Amygdala (tissue), 56 donors: ENCODE data around the gene OVCA2.

Source experiments
- DNase-seq, 56 donors: peaks; one replicate each; lab custom pipeline; 2025; lab: John Stamatoyannopoulos, UW

Gene OVCA2

DNA sequence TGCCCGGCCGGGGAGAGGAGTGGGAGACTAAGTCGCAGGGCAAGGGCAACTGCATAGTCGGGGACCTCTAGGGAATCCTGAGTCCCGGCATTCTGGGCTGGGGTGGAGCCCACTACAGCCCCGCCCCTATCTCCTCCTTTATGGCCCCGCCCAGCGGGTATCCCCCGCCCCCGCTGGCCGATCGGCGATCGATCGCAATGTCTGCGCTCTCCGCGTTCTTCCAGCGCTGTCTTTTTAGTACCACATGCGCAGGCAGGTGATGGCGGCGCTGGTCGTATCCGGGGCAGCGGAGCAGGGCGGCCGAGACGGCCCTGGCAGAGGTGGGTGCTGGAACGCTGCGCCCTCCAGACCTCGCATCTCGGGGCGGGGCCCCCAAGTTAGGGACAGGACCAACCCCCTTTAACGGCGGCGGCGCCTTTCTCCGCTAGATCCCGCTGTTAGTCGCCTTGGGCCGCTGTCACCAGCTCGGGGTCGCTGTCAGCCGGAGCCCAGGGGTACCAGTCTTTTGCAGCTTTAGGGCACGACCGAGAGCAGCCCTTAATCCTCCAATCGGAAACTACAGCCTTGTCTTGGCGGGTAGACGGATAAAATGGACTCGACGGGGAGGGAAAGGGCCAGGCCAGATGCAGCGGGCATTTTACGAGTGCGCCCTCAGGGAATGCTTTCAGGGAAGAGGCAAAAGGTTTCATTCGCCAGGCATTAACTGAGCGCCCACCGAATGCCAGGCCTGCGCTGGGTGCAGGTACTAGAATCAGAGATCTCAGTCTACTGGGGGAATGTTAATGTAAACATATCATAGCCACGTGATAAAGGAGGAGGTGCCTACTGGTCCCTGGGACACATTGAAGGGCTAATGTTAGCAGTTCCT, 11.7 kb upstream of the OVCA2 start, which contains the start of gene DPH1:
Gene DPH1 (plus strand): TSS at position 243 of the 868 bp plus-strand sequence. CDS start 17 bp downstream, at position 260.
- peak in 55 of 56 donors; percentile 25 to 92 (median 79) for DNase-seq

DNA sequence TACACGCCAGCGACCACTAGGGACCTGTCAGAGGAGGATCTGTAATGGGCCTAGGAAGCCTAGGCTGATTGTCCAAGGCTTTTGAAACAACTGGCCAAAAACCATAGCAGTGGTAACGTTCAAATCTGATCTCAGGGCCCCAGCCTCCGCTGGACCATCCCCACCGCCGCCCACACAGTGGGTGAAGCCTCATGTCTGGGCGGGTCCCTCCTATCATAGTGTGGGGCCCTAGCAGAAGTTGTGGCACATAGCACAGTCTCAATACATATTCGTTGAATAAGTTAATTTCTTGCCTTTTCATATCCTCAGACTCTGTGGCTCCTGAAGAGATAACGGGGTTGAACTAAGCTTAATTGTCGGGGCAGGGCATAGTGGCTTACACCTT, 11.1 kb upstream of the OVCA2 start:
- peak in 2 of 56 donors; percentile 59 to 64 for DNase-seq

DNA sequence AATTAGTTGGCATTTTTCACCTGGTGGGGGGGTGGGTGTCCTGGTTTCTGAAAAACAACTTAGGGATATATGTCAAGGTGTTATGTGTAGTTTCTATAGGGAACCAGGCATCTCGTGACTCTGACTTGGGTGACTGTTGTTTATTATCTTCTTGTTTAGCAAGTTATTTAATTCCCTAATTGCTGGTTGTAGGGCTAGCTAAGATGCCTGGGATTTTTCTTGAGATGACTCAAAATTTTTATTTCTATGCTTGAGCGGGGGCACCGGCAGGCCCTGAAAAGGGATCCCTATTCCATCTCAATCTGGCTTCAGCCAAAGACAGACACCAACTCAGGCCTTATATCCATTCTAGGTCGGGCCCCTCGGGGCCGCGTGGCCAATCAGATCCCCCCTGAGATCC, 8.7 kb upstream of the OVCA2 start:
- no peak for DNase-seq

DNA sequence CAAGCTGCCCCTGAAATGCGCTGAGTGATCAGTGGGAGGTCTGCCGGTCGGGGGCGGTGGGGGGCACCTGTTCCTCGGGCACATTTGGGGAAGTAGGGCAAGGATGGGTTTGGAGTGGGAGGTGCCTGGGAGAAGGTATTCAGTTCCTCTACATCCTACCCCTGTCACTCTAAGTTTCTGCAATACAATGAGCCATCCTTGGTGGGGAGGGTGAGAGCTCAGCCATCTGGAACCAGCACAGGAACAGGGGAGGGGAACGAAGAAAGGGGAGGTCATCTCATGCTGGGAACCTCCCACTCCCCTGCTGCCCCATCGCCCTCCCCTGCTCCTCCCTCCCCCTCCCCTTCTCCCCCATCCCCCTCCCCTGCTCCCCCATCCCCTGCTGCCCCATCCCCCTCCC, 7.7 kb upstream of the OVCA2 start:
- DNase-seq: no peak

DNA sequence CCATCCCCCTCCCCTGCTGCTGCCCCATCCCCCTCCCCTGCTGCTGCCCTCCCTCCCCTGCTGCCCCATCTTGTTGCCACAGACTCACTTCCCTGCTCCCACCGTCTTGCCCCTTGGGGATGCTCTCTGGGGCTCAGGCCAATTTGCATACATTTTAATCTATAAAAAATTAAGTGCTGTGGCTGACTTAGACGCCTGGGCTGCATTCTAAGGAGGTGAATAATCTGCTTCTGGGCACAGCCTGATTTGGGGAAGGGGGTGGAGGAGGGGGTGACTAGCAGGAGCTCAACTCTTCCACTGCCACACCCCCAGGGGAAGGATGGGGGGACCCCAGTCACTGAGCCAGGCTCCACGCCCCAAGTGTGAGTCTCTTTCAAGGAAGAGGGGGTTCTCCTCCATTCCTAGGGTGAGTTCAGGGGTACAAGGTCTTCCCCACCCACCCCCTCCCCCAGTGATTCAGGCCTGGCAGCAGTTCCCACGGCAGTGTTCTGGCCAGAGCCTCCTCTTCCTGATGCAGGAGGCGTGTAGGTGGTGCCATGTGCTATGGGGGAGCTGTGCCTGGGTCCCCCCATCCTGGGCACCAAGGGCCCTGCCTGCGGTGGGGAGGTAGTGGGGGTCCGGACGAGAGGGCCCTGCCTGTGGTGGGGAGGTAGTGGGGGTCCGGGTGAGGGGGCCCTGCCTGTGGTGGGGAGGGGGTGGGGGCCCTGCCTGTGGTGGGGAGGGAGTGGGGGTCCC, 6.8 kb upstream of the OVCA2 start:
- DNase-seq: no peak

DNA sequence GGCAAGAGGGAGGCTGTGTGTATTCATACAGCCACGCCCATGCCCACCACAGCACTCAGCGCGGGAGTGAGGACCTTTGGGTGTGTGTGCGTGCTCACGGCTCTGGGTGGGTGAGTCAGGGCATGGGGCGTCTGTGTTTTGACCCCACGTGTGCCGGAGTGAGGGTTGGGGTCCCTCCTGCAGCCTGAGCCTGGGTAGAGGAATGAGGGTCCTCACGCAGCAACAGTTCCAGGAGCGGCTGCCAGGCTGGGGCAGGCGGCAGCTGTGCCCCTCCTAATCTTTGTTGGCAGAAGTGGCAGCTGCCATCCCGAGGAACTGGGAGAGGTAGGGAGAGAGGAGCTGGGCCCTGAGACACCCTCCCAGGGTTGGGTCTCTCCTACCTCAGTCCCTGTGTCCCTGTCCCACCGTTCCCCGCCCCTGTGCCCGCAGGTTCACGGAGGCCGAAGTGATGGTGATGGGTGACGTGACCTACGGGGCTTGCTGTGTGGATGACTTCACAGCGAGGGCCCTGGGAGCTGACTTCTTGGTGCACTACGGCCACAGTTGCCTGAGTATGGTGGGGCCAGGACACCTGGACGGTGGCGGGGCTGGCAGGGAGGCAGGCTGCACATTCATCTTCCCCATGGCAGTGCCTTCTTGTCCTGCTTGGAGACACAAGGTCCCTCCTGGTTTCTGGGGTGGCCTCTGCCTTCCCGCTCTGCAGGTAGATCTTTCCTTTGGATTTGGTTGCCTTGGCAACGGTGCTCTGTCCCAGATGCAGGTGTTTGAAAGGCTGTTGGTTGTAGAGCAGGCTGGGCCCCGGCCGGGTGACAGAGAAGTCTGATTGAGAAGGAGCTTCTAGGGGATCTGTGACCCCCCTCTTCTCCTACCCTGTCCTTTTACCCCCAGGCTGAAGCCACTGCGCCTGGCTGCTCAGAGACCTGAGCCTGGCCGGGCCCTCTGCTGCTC, 6.0 kb upstream of the OVCA2 start:
- DNase-seq: no peak

DNA sequence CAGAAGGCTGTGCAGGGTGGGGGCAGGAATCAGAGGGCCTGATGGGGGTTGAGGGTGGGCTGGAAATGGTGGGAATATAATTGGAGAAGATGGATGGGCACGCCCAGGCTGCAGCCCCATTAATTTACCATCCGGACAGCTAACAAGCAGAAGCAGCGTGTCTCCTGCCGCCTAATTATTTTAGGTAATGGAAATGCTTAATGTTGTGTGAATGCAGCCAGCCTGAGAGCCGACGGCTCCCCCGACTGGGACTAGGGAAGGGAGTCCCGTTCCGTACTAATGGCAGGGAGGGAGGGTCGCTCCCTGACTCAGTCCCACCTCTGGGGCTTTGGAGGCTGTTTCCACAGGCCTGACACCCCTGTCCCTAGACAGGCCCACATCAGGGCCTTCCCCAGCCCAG, 4.7 kb upstream of the OVCA2 start:
- DNase-seq: no peak

DNA sequence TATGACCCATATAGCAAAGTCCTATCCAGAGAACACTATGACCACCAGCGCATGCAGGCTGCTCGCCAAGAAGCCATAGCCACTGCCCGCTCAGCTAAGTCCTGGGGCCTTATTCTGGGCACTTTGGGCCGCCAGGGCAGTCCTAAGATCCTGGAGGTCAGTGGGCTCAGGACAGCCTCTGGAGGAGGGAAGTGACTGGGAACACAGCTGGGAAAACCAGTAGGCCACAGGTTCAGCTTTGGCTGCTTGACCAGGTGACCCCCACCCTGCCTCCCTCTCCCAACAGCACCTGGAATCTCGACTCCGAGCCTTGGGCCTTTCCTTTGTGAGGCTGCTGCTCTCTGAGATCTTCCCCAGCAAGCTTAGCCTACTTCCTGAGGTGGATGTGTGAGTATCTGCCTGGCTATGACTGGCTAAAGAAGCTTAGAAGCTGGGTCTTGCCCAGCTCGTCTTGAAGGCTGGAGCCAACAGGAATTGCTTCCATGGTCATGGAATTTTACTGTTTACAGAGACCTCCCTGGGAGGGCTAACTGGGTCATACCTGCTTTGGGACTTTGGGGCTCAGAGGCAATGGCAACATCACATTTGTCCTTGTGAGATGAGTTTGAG, 1.5 kb upstream of the OVCA2 start:
- DNase-seq: no peak

DNA sequence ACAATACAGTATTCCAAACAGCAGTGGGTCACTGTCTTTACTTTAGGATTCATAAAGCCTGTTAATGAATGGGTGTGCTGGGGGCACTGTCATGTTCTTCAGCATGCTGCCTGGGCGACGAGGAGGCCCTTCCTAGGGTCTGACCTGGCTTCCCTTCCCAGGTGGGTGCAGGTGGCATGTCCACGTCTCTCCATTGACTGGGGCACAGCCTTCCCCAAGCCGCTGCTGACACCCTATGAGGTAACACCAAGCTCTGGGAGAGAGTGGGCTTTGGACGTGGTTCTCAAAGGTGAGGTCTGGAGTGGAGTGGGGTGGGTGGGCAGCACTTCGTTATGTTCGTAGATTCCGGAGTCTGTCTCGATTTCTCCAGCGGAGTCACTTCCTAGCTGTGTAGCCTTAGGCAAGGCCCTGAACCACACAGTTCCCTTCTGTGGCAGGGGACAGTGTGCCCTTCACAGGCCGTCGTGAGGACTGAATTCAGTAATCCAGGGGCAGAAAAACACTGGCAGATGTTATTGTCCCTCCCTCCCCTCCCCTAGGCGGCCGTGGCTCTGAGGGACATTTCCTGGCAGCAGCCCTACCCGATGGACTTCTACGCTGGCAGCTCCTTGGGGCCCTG, 771 bp upstream of the OVCA2 start:
- peak in 1 of 56 donors; percentile 55 for DNase-seq

DNA sequence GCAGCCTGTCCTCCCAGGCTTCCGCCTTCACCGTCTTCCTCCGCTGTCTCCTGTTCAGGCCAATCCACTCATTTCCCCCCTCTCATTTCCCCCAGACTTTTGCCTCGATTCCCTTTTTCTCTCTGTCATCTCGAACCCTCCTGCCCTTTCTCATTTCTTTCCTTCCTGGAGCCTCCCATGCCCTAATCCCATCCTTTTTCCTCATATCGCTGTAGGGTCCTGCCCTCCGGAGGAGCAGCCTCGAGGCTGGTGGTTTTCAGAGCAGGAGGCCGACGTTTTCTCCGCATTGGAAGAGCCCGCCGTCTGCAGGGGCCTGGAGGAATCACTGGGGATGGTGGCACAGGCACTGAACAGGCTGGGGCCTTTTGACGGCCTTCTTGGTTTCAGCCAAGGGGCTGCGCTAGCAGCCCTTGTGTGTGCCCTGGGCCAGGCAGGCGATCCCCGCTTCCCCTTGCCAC, 597 bp downstream of the OVCA2 start:
- peak in 2 of 56 donors; percentile 29 to 40 for DNase-seq

DNA sequence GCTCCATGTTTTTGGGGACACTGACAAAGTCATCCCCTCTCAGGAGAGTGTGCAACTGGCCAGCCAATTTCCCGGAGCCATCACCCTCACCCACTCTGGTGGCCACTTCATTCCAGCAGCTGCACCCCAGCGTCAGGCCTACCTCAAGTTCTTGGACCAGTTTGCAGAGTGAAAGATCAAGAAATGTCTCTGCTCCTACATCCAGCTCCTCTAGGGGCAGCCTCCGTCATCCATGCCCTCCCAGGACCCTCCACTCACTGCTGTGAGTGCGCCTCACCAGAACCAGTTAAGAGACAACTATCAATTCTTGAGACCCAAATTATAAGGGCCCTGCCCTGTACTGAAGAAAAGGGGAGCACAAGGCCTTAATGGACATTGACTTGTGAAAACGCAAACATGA, 1.1 kb downstream of the OVCA2 start:
- no peak for DNase-seq

DNA sequence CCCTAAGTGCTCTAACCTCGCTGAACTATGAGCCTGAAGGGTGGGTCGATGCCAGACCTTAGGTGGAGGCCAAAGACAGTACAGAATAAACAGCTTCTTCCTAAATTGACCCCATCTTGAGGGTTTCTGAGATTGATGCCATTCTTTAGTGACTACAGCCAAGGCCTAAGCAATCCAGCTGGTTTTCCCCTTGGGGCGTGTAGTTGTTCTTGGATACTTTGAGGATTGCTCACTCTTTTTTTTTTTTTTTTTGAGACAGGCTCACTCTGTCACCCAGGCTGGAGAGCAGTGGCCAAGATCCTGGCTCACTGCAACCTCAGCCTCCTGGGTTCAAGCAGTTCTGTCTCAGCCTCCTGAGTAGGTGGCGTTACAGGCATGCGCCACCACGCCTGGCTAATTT, 2.0 kb downstream of the OVCA2 start:
- DNase-seq: no peak

DNA sequence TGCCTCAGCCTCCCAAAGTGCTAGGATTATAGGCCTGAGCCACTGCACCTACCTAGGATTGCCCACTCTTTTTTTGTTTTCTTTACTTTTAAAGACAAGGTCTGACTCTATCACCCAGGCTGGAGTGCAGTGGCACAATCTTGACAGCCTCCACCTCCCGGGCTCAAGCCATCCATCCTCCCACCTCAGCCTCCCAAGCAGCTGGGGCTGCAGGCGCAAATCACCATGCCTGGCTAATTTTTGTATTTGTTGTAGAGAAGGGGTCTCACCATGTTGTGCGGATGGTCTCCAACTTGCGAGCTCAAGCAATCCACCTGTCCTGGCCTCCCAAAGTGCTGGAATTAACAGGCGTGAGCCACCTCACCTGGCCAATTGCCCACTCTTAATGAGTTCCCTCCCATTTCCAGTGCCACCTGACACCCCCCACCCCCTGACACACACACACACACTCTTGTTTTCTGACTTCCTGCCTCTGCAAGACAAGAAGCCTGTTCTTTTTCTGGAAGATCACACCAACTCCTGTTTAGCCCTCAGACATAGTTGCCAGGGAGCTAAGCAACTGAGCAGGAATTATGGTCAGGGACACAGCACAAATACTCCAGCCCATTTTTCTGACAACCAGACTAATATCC, 2.6 kb downstream of the OVCA2 start:
- DNase-seq: no peak

DNA sequence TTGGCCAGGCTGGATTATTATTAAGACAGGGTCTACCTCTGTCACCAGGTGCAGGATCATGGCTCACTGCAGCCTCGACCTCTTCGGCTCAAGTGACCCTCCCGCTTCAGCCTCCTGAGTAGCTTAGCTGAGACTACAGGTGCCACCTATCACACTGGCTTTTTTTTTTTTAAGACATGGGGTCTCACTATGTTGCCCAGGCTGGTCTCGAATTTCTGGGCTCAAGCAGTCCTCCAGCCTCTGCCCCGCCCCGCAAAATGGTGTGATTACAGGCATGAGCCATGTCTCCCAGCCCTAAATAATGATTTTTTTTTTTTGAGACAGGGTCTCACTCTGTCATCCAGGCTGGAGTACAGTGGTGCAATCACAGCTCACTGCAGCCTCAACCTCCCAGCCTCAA, 5.8 kb downstream of the OVCA2 start:
- DNase-seq: no peak

DNA sequence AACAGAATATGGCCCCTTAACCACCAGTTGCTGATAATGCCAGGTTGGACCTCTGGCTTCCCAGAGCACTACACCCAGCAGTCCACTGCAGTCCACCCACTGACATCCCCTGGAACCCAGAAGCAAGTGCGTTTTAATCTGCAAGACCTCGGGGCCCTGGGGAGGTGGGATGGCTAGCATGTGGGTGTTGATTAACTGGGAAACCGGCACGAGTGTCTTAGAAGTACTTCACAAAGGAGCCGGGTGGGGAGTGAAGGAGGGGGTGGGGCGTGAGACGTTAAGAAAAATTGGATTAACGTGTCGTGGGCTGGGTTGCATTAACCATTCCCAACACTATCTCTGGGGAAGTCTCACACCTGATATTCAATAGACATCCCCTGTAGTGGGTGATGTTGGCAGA, 7.0 kb downstream of the OVCA2 start:
- no peak for DNase-seq

DNA sequence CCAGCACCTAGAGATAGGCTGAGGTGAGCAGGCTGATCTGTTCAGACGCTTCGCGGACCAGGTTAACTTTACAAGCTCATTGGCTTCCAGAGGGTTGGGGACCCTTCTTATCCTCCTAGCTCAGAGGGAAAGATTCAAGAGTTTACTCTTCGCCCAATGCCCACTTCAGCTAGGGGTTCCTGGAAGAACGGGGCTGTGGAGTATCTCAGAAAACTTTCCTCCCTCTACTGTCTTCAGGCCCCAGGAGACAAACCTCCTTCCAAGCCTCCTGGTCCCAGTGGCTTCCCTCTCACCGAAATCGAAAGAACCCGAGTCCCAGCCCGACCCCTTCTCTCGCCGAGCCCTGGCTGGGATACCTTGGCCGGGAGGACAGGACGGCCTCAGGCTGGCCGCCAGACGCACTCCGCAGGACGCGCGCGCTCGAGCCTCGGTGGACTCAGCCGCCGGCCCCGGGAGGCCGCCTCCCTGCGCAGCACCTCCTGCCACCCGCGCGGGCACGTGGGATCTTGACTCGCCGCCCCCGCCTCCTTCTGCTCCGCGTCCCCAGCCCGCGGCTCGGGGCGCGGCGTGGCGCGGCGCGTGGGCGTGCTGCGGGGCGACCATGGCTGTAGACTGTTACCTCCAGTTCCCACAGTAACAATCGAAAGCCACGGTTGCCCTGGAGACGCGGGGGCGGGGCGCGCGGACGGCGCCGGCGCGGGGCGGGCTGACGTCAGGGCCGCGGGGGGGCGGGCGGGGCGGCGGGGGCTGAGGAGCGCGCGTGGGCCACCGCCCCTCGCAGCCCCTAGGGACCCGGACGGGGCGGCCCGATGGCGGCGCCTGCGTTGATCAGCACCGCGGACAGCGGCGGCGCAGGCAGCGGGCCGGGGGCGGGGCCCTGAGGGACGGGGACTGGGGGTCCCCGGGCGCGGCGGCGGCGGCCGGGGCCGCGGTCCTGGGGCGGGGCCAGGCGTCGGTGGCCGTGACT, 7.8 kb downstream of the OVCA2 start:
- peak in 48 of 56 donors; percentile 22 to 88 (median 60) for DNase-seq

DNA sequence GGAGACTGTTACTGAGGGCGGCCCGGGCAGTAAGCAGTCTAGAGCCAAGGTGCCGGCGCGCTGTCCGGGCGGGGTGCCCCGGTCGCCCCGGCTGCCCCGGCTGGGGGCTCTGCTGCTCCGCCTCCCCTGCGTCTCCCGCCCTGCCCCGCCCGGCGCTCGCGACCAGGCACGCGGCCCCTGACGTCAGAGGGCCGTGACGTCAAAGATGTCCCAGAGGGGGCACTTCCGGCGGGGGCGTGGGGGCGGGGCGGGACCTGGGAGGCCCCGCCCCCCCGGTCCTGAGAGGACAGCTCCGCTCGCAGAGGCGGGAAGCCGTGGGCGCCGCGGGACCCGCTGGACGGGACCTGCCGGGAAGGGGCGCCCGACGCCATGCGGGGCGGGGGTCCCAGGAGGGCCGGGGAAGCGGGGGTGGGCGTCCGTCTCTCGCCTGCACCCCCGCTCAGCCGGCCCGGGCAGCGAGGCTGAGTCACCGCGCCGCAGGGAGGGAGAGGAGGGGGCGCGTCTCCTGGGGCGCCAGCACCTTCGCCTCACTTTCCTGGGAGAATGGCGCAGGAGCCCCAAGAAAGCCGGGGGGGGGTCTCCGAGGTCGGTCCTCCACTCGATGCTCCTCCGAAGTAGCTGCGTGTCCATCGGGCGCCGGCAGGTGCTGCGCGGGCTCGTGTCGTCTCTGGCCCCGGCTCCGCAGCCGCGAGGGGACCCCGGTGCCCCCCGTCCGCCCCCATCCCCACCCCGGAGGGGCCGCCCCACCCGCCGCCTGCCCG, 8.7 kb downstream of the OVCA2 start:
- DNase-seq: peak in 36 of 56 donors; percentile 21 to 88 (median 56)
